ENCODE measurements around the gene CNTNAP2. TPM values are rescaled to one million over a fixed set of nuclear protein-coding genes. Genes with fewer than 3 reads are reported as not detected.

CNTNAP2 gene
- total and polyA plus RNA-seq, 2 of the 8 experiments (the other 6 are each of a cell fraction or from before 2014, with no cell fraction given): 27.9 to 71.0 TPM

DNA sequence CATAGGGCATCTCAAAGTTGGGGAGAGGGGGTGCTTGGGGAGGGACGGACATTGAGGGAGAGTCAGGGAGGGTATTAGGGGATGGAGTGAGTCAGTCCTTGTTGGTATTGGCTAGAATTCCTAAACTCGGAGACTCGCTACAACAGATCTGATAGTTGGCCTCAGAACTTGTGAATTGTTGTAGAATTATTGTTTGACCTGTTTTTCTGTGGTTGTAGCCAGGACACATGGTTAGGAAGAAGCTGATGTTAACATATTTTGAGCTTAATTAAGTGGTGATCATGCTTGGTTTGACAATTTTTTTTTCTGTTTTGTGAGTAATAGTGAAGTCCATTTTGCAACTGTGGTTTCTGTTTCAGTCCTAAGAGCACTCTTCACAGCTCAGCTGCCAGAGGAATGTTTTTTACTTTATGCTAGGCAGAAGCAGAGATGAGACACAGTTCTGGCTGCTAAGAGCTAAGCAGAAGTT lies 1283.7 kb downstream of the CNTNAP2 start (continued):
- TF ChIP-seq BRCA1 (IDR thresholded peaks at IDR 0.05; ENCODE audit: low read depth, low read length) (no peak), KDM1A (IDR thresholded peaks at IDR 0.05; ENCODE audit: borderline replicate concordance, low read length) (no peak)
